GM12891 (cell line): ENCODE data around the gene TRIM27.

Experiments
- PAX5 ChIP-seq: IDR thresholded peaks from 2 replicates; pipeline ENCODE4 v1.6.1; 2011; ENCODE audit warnings: low read length, moderate library complexity, mild to moderate bottlenecking; ENCODE audit not compliant: insufficient read depth, severe bottlenecking
- POLR2A ChIP-seq: IDR thresholded peaks from 2 replicates; pipeline ENCODE4 v1.6.1; 2011; ENCODE audit warnings: low read depth, low read length, control low read depth
- POLR2AphosphoS5 ChIP-seq: IDR thresholded peaks from 2 replicates; pipeline ENCODE4 v1.6.1; 2011; ENCODE audit warnings: low read depth, low read length, control low read depth
- SPI1 ChIP-seq: IDR thresholded peaks from 2 replicates; pipeline ENCODE4 v1.6.1; 2011; ENCODE audit warnings: low read depth, low read length, control low read depth
- TAF1 ChIP-seq: IDR thresholded peaks from 2 replicates; pipeline ENCODE4 v1.6.1; 2011; ENCODE audit warnings: low read depth, low read length, control low read depth

DNA sequence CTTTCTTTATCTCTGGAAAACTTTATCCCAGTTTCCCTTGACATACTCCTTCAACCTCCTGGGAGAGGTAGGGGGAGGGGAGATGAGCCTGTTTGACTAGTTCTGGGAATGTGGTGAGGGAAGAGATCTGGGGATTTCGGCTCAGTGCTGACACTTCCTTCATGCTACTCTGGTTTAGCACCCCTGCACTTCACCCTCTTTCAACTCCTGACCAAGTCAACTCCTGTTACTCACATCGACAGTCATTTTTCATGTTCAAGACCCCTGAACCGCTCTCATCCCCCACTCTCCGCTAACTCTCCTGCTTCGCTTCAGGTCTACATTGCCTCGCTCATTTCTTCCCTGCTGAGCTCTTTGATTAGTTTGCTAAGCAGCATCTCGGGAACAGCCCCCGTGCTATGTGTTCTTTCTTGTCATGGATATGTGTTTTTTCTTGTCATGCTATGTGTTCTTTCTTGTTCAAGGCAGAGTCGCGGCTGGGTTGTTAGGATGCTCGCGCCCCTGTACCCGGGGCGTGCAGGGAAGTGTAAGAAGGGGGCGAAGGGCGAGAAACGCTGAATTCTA is 16.6 kb upstream of the TRIM27 start:
- TF ChIP-seq SPI1 (no peak), POLR2AphosphoS5 (no peak), POLR2A (no peak), TAF1 (no peak), PAX5 (no peak)
